ENCODE data around the gene RENBP.

RENBP gene

GRCh38 chrX:153970357-153971123 is 26.1 kb upstream of the RENBP start:
- DNase-seq: peak; percentile 36 to 46

- DNase-seq: no peak
Observed at GRCh38 chrX:153969904-153970356, 25.5 kb upstream of the RENBP start.

GRCh38 chrX:153969125-153969903 is 24.9 kb upstream of the RENBP start:
- no peak for DNase-seq

- no peak for DNase-seq
Observed at GRCh38 chrX:153968754-153969124, 24.3 kb upstream of the RENBP start.

- DNase-seq: no peak
Observed at GRCh38 chrX:153968255-153968654, 23.8 kb upstream of the RENBP start.

GRCh38 chrX:153967536-153968224 is 23.2 kb upstream of the RENBP start:
- no peak for DNase-seq

GRCh38 chrX:153966841-153967535 is 22.5 kb upstream of the RENBP start:
- no peak for DNase-seq

- DNase-seq: no peak
Observed at GRCh38 chrX:153966283-153966688, 21.8 kb upstream of the RENBP start.

- no peak for DNase-seq
Observed at GRCh38 chrX:153965406-153965805, 21.0 kb upstream of the RENBP start.

GRCh38 chrX:153964105-153964504 is 19.7 kb upstream of the RENBP start:
- DNase-seq: no peak

GRCh38 chrX:153963546-153963945 is 19.1 kb upstream of the RENBP start:
- DNase-seq: no peak

GRCh38 chrX:153961292-153961691 is 16.8 kb upstream of the RENBP start:
- no peak for DNase-seq

- no peak for DNase-seq
Observed at GRCh38 chrX:153960786-153961185, 16.3 kb upstream of the RENBP start.

GRCh38 chrX:153960077-153960476 is 15.6 kb upstream of the RENBP start:
- DNase-seq: no peak

GRCh38 chrX:153959649-153960048 is 15.2 kb upstream of the RENBP start:
- no peak for DNase-seq

GRCh38 chrX:153958605-153959004 is 14.2 kb upstream of the RENBP start:
- no peak for DNase-seq

GRCh38 chrX:153957224-153957623 is 12.8 kb upstream of the RENBP start:
- no peak for DNase-seq

GRCh38 chrX:153956044-153956907 is 11.8 kb upstream of the RENBP start:
- no peak for DNase-seq

- DNase-seq: no peak
Observed at GRCh38 chrX:153955228-153955732, 10.8 kb upstream of the RENBP start.

- no peak for DNase-seq
Observed at GRCh38 chrX:153954558-153955227, 10.2 kb upstream of the RENBP start.

GRCh38 chrX:153953892-153954557 is 9.6 kb upstream of the RENBP start:
- DNase-seq: no peak

All from SW 1271 (cell line).